DND-41 (cell line): Measurements from ENCODE around the gene TMEM106C.

Experiments
- ATAC-seq: fragments of 200-7000 bp; cut with Tn5 transposase; 3 replicates; pipeline ENCODE4 v1.9.1; 2021; ENCODE audit warnings: low read depth; ENCODE audit not compliant: insufficient read depth
- DNase-seq: peaks from one replicate; pipeline ENCODE4 v3.0.0-alpha.2; 2020
- H2AFZ ChIP-seq: 2 replicates; pipeline ENCODE4 v1.6.0; 2012; ENCODE audit warnings: low read depth, low read length
- H3K27ac ChIP-seq: 2 replicates; pipeline ENCODE4 v1.5.1; 2012; ENCODE audit warnings: low read length, inconsistent platforms
- H3K27me3 ChIP-seq: fragments of 200-600 bp; sonication (generic); 2 replicates; pipeline ENCODE4 v1.6.0; 2012; ENCODE audit warnings: low read length, mild to moderate bottlenecking, inconsistent platforms; ENCODE audit not compliant: insufficient read depth, poor library complexity
- H3K36me3 ChIP-seq: 2 replicates; pipeline ENCODE4 v1.5.1; 2012; ENCODE audit warnings: low read length, inconsistent platforms; ENCODE audit not compliant: insufficient read depth
- H3K4me1 ChIP-seq: 2 replicates; pipeline ENCODE4 v1.5.1; 2012; ENCODE audit warnings: mild to moderate bottlenecking, low read length; ENCODE audit not compliant: insufficient read depth
- H3K4me2 ChIP-seq: 2 replicates; pipeline ENCODE4 v1.6.0; 2012; ENCODE audit warnings: mild to moderate bottlenecking, moderate library complexity, low read length, inconsistent platforms; ENCODE audit not compliant: insufficient read depth
- H3K4me3 ChIP-seq, 2 experiments: fragments of 200-600 bp in 1 of 2; shearing (Covaris generic) in 1 of 2; 2 replicates each; pipeline ENCODE4 v1.5.1; 2012 to 2016; ENCODE audit warnings: inconsistent platforms in 2 of 2, low read length in 2 of 2, mild to moderate bottlenecking in 2 of 2, low read depth in 1 of 2, moderate library complexity in 1 of 2
- H3K79me2 ChIP-seq: 2 replicates; pipeline ENCODE4 v1.6.0; 2012; ENCODE audit warnings: low read length, inconsistent platforms; ENCODE audit not compliant: insufficient read depth
- H3K9ac ChIP-seq: 2 replicates; pipeline ENCODE4 v1.6.0; 2012; ENCODE audit warnings: low read depth, mild to moderate bottlenecking, inconsistent platforms, low read length, moderate library complexity
- H3K9me3 ChIP-seq: 2 replicates; pipeline ENCODE4 v1.5.1; 2012; ENCODE audit warnings: low read length, moderate library complexity, mild to moderate bottlenecking, inconsistent platforms; ENCODE audit not compliant: insufficient read depth, severe bottlenecking
- H4K20me1 ChIP-seq: 2 replicates; pipeline ENCODE4 v1.6.0; 2012; ENCODE audit warnings: low read length; ENCODE audit not compliant: insufficient read depth
- EZH2 ChIP-seq: IDR thresholded peaks from 3 replicates; pipeline ENCODE4 v1.6.1; 2012; ENCODE audit warnings: borderline replicate concordance, low read depth, mild to moderate bottlenecking, moderate library complexity, low read length, inconsistent platforms; ENCODE audit not compliant: severe bottlenecking
- TF ChIP-seq, protein P1 (sequence below): IDR thresholded peaks from 2 replicates; pipeline ENCODE4 v1.5.1; 2012; ENCODE audit warnings: borderline replicate concordance, low read length, moderate library complexity, mild to moderate bottlenecking; ENCODE audit not compliant: poor library complexity, severe bottlenecking; ENCODE audit errors: extremely low read depth

TMEM106C gene

DNA sequence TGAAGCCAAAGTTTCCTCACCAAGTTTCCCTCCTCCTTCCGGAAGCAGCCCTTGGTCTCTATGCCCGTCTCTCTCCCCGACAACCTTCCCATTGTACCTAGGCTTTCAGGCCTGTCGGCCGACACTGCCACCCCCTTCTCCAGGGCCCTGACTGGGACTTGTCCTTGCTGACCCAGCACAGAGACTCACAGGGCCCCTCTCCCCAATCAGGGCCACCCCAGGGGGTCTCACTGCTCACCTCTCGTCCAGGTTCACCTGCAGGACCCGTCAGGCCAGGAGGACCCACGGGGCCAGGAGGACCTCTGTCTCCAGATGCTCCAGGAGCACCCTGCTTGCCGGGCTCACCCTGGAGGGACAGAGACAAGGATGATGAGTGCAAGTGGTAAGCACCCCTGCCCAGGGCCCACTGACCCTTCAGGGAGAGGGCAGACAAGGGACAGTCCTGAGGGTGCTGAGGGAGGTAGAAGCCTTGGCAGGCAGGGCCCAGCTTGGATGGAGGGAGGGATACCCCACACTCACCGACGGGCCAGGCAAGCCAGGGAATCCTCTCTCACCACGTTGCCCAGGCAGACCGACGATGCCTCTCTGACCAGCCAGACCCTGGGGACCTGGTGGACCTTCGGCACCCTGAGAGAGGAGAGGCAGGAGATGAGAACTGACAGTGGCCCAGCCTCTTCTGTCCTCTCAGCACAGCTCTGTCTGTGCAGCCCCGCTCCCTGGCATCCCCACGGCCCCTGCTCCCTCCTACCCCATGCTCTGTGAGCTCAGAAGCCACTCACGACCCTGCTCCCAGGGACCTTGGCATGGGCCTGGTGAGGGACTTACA is 14.6 kb downstream of the TMEM106C start:
- H3K4me2 ChIP-seq = no peak overlapping the region
- DNase-seq (no peak), ATAC-seq (no peak)
- H3K36me3 ChIP-seq = no peaks in the 10 kb centered on the region
- H3K4me3 ChIP-seq = no peak overlapping the region
- no peaks in the 10 kb centered on the region for H3K27me3 ChIP-seq
- H2AFZ ChIP-seq = no peak overlapping the region
- no peaks in the 10 kb centered on the region for H3K4me1 ChIP-seq
- H3K79me2 ChIP-seq = no peaks in the 10 kb centered on the region
- H3K27ac ChIP-seq = no peak overlapping the region
- no peaks in the 10 kb centered on the region for H3K9me3 ChIP-seq
- H4K20me1 ChIP-seq = peaks cover 3% of the 10 kb centered on the region; the same call in 1 of the 2 replicates
- no peak for TF ChIP-seq EZH2
- TF ChIP-seq, protein P1, sequence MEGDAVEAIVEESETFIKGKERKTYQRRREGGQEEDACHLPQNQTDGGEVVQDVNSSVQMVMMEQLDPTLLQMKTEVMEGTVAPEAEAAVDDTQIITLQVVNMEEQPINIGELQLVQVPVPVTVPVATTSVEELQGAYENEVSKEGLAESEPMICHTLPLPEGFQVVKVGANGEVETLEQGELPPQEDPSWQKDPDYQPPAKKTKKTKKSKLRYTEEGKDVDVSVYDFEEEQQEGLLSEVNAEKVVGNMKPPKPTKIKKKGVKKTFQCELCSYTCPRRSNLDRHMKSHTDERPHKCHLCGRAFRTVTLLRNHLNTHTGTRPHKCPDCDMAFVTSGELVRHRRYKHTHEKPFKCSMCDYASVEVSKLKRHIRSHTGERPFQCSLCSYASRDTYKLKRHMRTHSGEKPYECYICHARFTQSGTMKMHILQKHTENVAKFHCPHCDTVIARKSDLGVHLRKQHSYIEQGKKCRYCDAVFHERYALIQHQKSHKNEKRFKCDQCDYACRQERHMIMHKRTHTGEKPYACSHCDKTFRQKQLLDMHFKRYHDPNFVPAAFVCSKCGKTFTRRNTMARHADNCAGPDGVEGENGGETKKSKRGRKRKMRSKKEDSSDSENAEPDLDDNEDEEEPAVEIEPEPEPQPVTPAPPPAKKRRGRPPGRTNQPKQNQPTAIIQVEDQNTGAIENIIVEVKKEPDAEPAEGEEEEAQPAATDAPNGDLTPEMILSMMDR = no peak
- H3K9ac ChIP-seq = no peak overlapping the region

DNA sequence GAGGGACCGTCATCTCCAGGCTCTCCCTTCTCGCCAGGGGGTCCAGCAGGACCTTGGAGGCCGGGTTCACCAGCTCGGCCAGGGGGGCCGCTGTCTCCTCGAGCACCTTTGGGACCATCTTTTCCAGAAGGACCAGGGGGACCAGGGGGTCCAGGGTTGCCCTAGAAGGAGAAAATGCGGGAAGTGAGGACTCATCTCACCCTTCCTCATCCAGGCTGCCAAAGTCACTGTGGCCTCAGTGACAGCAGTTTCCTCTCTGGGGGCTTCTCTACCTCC is 15.1 kb downstream of the TMEM106C start:
- H2AFZ ChIP-seq = no peak overlapping the region
- no peaks in the 10 kb centered on the region for H3K4me1 ChIP-seq
- H3K4me2 ChIP-seq = no peak overlapping the region
- H3K9ac ChIP-seq = no peak overlapping the region
- no peak overlapping the region for H3K27ac ChIP-seq
- ATAC-seq (no peak), DNase-seq (no peak)
- TF ChIP-seq, protein P1 = no peak
- no peak for TF ChIP-seq EZH2
- no peaks in the 10 kb centered on the region for H3K36me3 ChIP-seq
- H3K9me3 ChIP-seq = no peaks in the 10 kb centered on the region
- no peaks in the 10 kb centered on the region for H3K27me3 ChIP-seq
- H4K20me1 ChIP-seq = peaks cover 3% of the 10 kb centered on the region; the same call in 1 of the 2 replicates
- no peaks in the 10 kb centered on the region for H3K79me2 ChIP-seq
- H3K4me3 ChIP-seq = no peak overlapping the region

DNA sequence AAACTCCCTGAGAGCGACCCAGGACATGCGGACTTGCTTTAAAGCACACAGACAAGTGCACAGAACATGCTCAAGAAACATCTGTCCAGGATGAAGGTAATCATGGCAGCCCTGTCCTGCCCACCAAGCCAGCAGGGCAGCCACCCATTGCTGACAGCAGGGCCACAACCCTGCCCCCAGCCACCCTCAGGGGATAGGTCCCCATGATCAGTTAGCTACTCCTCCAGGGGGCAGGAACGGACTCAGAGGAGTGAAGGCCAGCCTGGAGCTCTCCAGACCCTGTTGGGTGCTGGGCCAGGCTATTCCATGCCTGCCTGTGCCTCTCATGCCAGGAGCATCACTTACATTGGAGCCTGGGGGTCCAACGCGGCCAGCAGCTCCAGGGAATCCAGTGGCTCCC is 15.8 kb downstream of the TMEM106C start:
- H2AFZ ChIP-seq = no peak overlapping the region
- H3K9me3 ChIP-seq = no peaks in the 10 kb centered on the region
- ATAC-seq = no peak
- H3K27me3 ChIP-seq = no peaks in the 10 kb centered on the region
- no peaks in the 10 kb centered on the region for H3K36me3 ChIP-seq
- H3K4me3 ChIP-seq = no peak overlapping the region
- no peak overlapping the region for H3K27ac ChIP-seq
- no peak for TF ChIP-seq EZH2
- TF ChIP-seq, protein P1 = no peak
- peaks cover 3% of the 10 kb centered on the region; the same call in 1 of the 2 replicates for H4K20me1 ChIP-seq
- H3K4me2 ChIP-seq = no peak overlapping the region
- H3K4me1 ChIP-seq = no peaks in the 10 kb centered on the region
- H3K9ac ChIP-seq = no peak overlapping the region
- no peak for DNase-seq
- no peaks in the 10 kb centered on the region for H3K79me2 ChIP-seq
